HG02970 (cell line): ENCODE measurements around the gene RTN1.

Experiments
- ATAC-seq: cut with Tn5 transposase; IDR thresholded peaks from one replicate; pipeline ENCODE4 v1.9.1; 2021; ENCODE audit warnings: mild to moderate bottlenecking, moderate library complexity, moderate number of reproducible peaks; ENCODE audit not compliant: unreplicated experiment, low FRiP score

The RTN1 gene

DNA sequence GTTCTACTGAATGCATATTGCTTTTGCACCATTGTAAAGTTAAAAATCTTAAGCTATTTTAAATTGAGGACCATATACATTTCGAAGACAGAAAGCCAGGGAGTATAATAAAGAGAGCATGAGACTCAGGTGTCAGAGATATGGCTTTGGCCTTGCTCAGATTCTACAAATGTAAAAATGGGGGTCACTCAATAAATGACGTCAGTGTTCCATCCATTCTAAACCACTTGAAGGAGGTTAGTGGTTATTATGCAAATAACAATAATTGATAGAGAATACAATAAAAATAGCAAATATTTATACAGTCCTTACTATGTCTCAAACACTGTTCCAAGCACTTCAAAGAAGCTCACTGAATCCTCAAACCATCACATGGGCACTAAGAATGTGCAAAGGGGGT, 20.1 kb downstream of the RTN1 start:
- no peak for ATAC-seq

DNA sequence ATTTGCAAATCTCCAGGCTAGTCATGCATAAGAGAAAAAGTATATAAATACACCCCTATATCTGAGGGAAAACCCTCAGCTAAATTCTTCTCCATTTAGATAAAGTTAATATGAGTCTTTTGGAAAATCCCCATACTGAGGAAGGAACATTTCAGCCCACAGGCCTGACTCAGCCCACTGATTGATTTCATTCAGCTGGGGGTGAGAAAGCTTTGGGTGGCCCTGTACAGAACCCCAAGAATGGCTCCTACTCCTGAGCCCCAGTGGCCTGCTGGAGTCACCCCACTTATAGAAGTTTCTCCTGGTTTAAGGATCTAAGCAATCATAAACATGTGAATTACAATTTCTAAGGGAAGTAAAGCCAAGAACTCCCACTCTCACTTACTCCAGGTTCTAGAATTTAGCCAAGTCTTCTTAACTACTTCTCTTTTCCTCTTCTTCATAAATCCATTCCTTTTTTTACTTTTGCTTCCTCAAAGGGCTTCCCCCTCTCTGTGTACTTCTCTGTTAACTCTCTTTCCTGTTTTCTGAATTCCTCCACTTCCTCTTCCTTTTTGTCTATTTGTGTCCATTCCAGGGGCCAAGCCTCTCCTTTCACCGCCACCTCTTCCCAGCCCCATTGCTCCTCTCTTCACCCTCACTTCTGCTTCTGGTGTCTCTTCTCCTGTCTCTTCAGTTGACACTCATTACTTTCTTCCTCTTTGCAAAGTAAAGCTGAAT, 21.0 kb downstream of the RTN1 start:
- no peak for ATAC-seq

DNA sequence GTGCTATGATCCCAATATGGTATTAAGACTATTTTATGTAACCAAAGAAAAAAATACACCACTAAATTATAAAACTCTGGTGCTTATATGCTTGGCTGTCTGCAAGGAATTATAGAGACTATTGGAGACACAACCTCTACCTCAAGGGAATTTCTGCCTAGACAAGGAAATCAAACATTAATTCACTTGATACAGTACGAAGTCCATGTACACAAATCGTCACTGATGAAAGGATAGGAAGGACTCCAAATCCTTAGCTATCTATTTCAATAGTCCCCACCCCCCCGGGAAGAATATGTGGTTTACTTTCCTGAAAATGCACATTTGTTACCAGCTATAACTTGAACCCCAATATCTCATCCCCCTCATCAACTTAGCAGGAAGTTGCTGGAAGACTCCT, 21.9 kb downstream of the RTN1 start:
- no peak for ATAC-seq

- ATAC-seq = no peak
Observed at GRCh38 chr14:59847711-59848110, 22.9 kb downstream of the RTN1 start.

- no peak for ATAC-seq
Observed at GRCh38 chr14:59846595-59846994, 24.0 kb downstream of the RTN1 start.

DNA sequence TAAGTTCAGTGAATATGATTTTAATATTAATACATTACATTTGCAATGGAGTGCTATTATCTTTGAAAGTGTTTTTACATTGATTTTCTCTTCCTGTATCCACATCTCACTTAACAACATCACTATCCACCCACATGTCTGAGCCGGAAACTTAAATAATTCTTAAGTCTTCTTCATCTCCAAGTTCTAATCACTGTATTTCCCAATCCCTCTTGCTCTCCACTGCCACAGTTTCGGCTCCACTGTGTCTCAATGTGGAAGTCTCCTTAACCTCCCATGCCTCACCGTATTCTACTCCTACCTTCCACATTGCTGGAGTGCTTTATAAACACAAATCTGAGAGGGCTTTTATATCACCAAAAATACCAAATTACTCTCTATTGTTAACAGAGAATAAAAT, 25.3 kb downstream of the RTN1 start:
- no peak for ATAC-seq

GRCh38 chr14:59844186-59844812, 26.3 kb downstream of the RTN1 start:
- no peak for ATAC-seq

DNA sequence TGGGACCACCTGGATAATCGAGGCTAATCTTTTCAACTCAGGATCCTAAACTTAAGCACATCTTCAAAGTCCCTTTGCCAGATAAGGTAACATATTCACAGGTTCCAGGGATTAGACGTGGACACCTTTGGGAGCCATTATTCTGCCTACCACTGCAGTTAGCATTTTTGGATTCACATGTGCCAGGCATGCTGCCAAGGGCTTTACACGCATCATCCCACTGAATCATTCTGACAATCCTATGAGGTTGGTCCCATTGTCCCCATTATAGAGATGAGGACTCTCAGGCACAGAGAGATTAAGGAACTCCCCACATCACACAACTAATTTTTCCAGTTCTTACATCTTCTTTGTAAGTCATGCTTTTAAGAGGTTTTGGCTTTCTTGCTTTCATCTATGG, 34.5 kb downstream of the RTN1 start:
- ATAC-seq = no peak

DNA sequence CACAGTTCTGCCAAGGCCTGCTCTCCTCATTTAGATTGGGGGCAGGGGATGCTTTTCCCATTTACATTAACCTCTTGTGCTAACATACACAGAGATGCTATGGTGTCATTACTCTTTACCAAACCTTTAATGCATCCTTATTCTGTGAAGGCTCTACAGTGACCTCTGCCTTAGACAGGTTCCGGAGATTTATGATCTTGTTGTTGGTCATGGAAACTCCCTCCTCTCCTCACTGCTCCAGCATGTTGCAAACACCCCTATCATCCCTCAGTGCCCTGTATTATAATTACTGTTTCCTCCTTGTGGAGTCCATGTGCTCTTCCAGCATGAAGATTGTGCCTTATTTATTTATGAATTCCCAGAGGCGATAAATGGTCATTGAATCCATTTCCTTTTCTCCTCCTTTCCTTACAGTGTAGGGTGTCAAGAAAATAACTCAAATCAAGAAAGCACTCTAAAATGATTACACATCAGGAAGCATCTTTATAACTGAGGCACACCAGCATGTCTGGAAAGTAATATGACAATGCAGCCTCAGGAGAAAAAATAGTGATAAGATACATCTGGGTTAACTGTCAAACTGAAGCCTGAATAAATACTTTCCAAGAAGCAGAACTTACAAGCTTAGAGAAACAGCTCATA, 37.8 kb downstream of the RTN1 start:
- no peak for ATAC-seq

- ATAC-seq = no peak
Observed at GRCh38 chr14:59831121-59831730, 39.4 kb downstream of the RTN1 start.

GRCh38 chr14:59830338-59830734, 40.2 kb downstream of the RTN1 start:
- no peak for ATAC-seq

DNA sequence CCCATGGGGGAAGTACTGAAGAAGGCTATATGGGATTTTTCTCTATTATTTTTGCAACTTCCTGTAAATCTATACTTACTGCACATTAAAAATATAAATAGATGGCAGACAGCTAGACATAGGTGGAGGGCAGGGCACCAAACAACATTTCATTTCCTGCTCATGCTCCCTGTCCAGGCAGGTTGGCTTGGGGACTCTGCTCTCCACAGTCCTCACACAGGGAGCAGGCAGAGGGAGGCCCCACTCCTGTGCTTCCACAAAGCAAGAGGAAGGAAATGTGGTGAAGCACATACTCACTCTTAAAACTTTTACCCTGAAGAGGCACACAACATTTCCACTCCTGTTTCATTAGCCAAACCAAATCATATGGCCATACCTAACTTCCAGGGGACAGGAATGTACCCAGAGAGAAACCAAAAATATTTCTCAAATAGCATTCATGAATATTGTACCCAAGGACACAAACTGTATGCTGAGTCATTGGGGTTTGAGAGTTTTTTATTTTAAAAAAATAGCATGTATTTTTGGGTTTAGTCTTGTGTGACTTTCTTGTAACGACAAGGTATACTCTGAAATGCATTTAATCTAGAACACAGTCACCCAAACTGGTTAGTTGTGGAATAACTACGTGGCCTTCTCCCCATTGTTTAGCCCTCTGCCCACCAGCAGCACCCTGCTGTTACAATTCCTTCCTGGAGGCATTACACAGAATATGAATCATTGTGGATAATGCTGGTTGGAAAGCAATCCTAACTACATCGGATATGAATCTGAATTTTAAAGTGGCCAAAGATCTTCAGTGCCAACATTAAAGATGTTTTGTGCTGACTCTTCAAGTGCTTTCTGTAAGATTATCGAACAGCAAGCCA, 40.9 kb downstream of the RTN1 start:
- no peak for ATAC-seq

DNA sequence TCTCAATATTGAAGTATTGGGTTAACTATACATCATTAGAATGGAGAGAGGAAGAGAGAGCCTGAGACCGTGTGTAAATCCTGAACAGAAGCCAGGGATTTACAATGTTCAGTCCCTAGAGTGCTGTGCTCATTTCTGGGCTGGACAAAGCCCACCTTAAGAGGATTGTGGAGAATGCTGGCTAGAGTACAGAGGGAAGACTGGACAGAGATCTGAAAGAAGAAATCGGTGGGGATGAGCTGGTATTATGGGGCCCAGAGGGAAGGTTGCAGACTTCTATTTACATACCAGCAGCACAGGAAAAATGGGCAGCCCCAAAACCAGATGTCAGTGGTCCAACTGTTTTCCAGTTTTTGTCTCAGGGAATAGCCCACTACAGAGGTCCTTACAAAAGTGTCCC, 42.3 kb downstream of the RTN1 start:
- ATAC-seq = no peak

GRCh38 chr14:59827401-59827800, 43.2 kb downstream of the RTN1 start:
- no peak for ATAC-seq

GRCh38 chr14:59826150-59826549, 44.4 kb downstream of the RTN1 start:
- no peak for ATAC-seq

DNA sequence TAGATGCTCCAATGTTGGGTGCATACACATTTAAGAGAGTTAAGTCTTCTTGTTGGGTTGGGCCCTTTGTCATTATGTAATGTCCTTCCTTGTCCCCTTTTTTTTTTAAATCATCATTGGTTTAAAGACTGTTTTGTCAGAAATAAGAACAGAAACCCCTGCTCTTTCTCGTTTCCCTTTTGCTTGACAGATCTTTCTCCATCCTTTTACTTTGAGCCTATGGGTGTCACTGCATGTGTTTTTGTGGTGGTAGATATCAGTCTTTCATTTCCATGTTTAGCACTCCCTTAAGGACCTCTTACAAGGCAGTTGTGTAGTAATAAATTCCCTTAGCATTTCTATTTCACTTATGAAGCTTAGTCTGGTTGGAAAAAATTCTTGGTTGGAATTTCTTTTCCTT, 47.4 kb downstream of the RTN1 start:
- no peak for ATAC-seq

DNA sequence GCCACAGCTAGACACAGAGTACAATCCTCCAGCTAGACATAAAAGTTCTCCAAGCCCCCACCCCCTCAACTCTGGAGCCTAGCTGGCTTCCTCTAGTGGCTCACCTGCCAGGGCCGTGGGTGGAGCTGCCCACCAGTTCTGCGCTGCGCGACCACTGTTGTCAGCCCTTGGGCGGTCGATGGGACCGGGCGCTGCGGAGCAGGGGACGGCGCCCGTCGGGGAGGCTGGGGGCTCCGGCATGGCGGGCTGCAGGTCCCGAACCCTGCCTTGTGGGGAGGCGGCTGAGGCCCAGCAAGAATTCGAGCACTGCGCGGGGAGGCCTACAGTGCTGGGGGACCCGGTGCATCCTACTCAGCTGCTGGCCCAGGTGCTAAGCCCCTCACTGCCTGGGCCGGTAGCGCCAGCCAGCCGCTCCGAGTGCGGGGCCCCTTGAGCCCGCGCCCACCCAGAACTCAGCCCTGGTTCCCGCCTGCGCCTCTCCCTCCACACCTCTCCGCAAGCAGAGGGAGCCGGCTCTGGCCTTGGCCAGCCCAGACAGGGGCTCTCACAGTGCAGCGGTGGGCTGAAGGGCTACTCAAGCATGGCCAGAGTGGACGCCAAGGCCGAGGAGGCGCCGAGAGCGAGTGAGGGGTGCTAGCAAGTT, 51.0 kb downstream of the RTN1 start:
- ATAC-seq = no peak

DNA sequence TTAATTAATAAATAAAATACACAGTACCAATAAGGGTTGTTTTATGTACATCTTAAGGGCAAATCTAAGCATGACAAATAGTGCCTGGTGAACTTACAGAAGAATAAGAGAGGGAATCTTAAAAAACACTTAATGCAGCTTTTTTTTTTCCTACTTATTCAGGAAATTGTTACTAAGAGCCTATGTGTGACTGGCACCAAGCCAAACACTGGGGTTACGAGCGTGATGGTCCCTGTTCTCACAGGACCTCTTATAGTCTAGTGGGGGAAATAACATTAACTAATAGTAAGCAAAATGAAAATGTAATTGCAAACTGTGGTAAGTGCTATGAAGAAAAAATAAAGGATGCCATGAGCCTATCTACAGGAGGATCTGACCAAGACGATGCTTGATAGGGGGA, 53.6 kb downstream of the RTN1 start:
- no peak for ATAC-seq

- no peak for ATAC-seq
Observed at GRCh38 chr14:59814988-59815387, 55.6 kb downstream of the RTN1 start.

DNA sequence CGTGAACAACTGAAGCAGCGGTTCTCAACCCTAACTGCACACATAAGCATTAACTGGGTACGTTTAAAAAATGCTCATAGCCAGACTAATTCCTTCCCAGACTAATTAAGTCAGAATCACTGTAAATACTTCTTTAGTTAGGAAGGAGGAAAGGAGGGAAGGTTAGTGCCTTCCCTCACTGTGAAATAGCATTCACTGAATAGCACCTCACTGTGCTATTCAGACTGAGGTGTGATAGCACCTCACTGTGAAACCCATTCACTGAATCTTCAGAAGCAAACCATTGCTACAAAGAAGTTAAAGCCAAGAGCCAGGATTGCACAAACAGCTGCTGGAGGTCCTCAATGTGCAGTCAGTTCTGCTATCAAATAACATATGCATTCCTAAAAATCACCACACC, 58.8 kb downstream of the RTN1 start:
- no peak for ATAC-seq
